Peyer's patch (tissue), 4 donors: ENCODE data around the gene DNAJC3.

Experiments used
- CTCF ChIP-seq, 6 experiments: fragments of 450-650 bp in 4 of 6; fragments of 200-600 bp in 2 of 6; sonication (generic) in 1 of 6; IDR thresholded peaks; one replicate each; pipeline ENCODE4 v1.5.1; 2017 to 2019; ENCODE audit warnings: antibody characterized with exemption in 6 of 6, mild to moderate bottlenecking in 3 of 6, moderate library complexity in 1 of 6
- POLR2A ChIP-seq, 2 donors: fragments of 450-650 bp; IDR thresholded peaks; one replicate each; pipeline ENCODE4 v1.5.1; 2017; ENCODE audit warnings: antibody characterized with exemption in 2 of 2, mild to moderate bottlenecking in 2 of 2, moderate library complexity in 2 of 2

- TF ChIP-seq CTCF (IDR thresholded peaks at IDR 0.05): no peak
- no peak for TF ChIP-seq POLR2A (IDR thresholded peaks at IDR 0.05)
These were observed 137.6 kb downstream of the DNAJC3 start for GRCh38 chr13:95814495-95814894.
